Esophagus squamous epithelium (tissue), 4 donors: ENCODE measurements around the gene TMEM238.

Source experiments
- CTCF ChIP-seq, 6 experiments: fragments of 450-650 bp in 4 of 6; fragments of 200-600 bp in 2 of 6; sonication (generic) in 2 of 6; IDR thresholded peaks; one replicate each; pipeline ENCODE4 v1.5.1; 2016 to 2019; ENCODE audit warnings: antibody characterized with exemption in 6 of 6, mild to moderate bottlenecking in 4 of 6, moderate library complexity in 4 of 6
- POLR2A ChIP-seq, 4 donors: fragments of 450-650 bp; IDR thresholded peaks; one replicate each; pipeline ENCODE4 v1.6.1; 2017; ENCODE audit warnings: antibody characterized with exemption in 4 of 4, mild to moderate bottlenecking in 4 of 4, moderate library complexity in 3 of 4

GRCh38 chr19:55362174-55362989 is 21.7 kb downstream of the TMEM238 start:
- no peak for TF ChIP-seq CTCF (IDR thresholded peaks at IDR 0.05)
- TF ChIP-seq POLR2A (IDR thresholded peaks at IDR 0.05): no peak
